ENCODE results near the gene FAM107B. TPM values are rescaled to one million over a fixed set of nuclear protein-coding genes. Genes with fewer than 3 reads are reported as not detected.
A peak's percentile ranks its signal among the peaks of the same experiment; 100 is the strongest.

Gene FAM107B
- total and polyA plus RNA-seq, 4 donors, result 38.4 to 85.4 (median 68.9) TPM

DNA sequence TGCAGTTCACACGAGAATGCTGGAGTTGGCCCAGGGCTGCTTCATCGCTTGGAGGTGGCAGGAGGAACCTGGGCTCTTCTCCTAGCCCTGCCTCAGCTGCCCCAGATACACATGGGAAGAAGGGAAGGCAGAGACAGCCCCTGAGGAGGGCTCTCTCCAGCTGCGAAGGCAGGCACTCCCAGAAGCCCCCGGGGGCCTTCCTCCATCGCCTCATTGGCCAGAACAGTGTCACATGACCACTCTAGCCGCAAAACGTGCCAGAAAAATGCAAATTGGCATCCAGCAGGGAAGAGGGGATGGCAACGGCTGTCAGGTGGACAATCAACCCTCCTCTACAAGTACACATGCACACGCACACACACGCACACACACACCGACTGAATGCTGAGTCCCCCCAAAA, 226.2 kb downstream of the FAM107B start:
- Histone ChIP-seq H3K9ac (ENCODE audit: insufficient read depth in 1 of 2, low read length in 2 of 2) (no peak overlapping the region), H3K27ac (ENCODE audit: low read depth in 1 of 2, low read length in 1 of 2) (no peak overlapping the region), H3K27me3 (ENCODE audit: control insufficient read depth in 3 of 3, insufficient read depth in 3 of 3, low read length in 2 of 3) (no peaks in the 10 kb centered on the region), H3K4me3 (no peak overlapping the region), H3K36me3 (ENCODE audit: control insufficient read depth in 4 of 4, insufficient read depth in 4 of 4, low read length in 4 of 4) (no peaks in the 10 kb centered on the region), H3K9me3 (ENCODE audit: control insufficient read depth in 4 of 4, insufficient read depth in 3 of 4, low read length in 3 of 4) (no peaks in the 10 kb centered on the region), H3K4me1 (ENCODE audit: control insufficient read depth in 5 of 5, insufficient read depth in 5 of 5, low read length in 5 of 5) (peaks cover 0 to 11% (median 3%) of the 10 kb centered on the region in 5 donors)
- no peak for TF ChIP-seq CTCF (IDR thresholded peaks at IDR 0.05; ENCODE audit: control extremely low read depth, extremely low read depth)
- no peak for ATAC-seq (ENCODE audit: insufficient read depth, low FRiP score)
- WGBS, 2 donors, result 89 to 91% methylated on average over 11 of the region's 11 CpGs
- no peak for DNase-seq

GRCh38 chr10:14547816-14548215, 226.9 kb downstream of the FAM107B start:
- 90 to 95% methylated on average over 9 of the region's 9 CpGs for WGBS, 2 donors
- no peaks in the 10 kb centered on the region for H3K9me3 ChIP-seq (ENCODE audit: control insufficient read depth in 4 of 4, insufficient read depth in 3 of 4, low read length in 3 of 4)
- no peaks in the 10 kb centered on the region for H3K27me3 ChIP-seq (ENCODE audit: control insufficient read depth in 3 of 3, insufficient read depth in 3 of 3, low read length in 2 of 3)
- H3K36me3 ChIP-seq (ENCODE audit: control insufficient read depth in 4 of 4, insufficient read depth in 4 of 4, low read length in 4 of 4), result no peaks in the 10 kb centered on the region
- no peak overlapping the region for H3K4me3 ChIP-seq
- ATAC-seq (ENCODE audit: insufficient read depth, low FRiP score) (no peak), DNase-seq (no peak)
- H3K9ac ChIP-seq (ENCODE audit: insufficient read depth in 1 of 2, low read length in 2 of 2), result no peak overlapping the region
- H3K4me1 ChIP-seq (ENCODE audit: control insufficient read depth in 5 of 5, insufficient read depth in 5 of 5, low read length in 5 of 5), result peaks cover 0 to 11% (median 6%) of the 10 kb centered on the region in 5 donors
- no peak overlapping the region for H3K27ac ChIP-seq (ENCODE audit: low read depth in 1 of 2, low read length in 1 of 2)
- no peak for TF ChIP-seq CTCF (IDR thresholded peaks at IDR 0.05; ENCODE audit: control extremely low read depth, extremely low read depth)

DNA sequence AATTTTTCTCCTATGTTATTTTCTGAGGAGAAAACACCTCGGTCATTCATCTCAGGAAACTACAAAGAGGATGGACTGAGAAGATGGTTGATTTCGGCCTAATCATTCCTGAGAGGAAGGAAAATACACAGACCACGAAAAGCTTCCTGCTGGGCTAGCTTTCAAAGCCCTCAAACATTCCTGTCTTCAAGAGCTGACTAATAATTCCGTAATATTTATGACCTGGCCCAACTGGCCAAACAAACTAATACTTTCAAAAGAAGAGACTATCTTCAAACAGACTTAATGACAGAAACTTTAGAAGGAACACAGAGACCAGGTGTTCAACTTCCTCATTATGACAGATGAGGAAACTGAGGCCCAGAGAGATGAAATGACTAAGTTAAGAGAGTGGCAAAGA, 228.9 kb downstream of the FAM107B start:
- H3K27ac ChIP-seq (ENCODE audit: low read depth in 1 of 2, low read length in 1 of 2), result peak overlapping the region in 1 of 2 donors; percentile 64
- no peak for DNase-seq
- no peak overlapping the region for H3K9ac ChIP-seq (ENCODE audit: insufficient read depth in 1 of 2, low read length in 2 of 2)
- H3K4me1 ChIP-seq (ENCODE audit: control insufficient read depth in 5 of 5, insufficient read depth in 5 of 5, low read length in 5 of 5), result peaks cover 0 to 17% (median 6%) of the 10 kb centered on the region in 5 donors
- no peak overlapping the region for H3K4me3 ChIP-seq
- peaks cover 0 to 4% (median 2%) of the 10 kb centered on the region in 4 donors for H3K36me3 ChIP-seq (ENCODE audit: control insufficient read depth in 4 of 4, insufficient read depth in 4 of 4, low read length in 4 of 4)
- no peaks in the 10 kb centered on the region for H3K27me3 ChIP-seq (ENCODE audit: control insufficient read depth in 3 of 3, insufficient read depth in 3 of 3, low read length in 2 of 3)
- TF ChIP-seq CTCF (IDR thresholded peaks at IDR 0.05; ENCODE audit: control extremely low read depth, extremely low read depth), result no peak
- 12 to 24% methylated on average over 4 of the region's 4 CpGs for WGBS, 2 donors
- ATAC-seq (ENCODE audit: insufficient read depth, low FRiP score), result peak; percentile 22
- no peaks in the 10 kb centered on the region for H3K9me3 ChIP-seq (ENCODE audit: control insufficient read depth in 4 of 4, insufficient read depth in 3 of 4, low read length in 3 of 4)

GRCh38 chr10:14543904-14544210, 230.8 kb downstream of the FAM107B start:
- Histone ChIP-seq H3K27ac (ENCODE audit: low read depth in 1 of 2, low read length in 1 of 2) (peak overlapping the region in 1 of 2 donors; percentile 26), H3K4me1 (ENCODE audit: control insufficient read depth in 5 of 5, insufficient read depth in 5 of 5, low read length in 5 of 5) (peaks cover 0 to 31% (median 12%) of the 10 kb centered on the region in 5 donors), H3K36me3 (ENCODE audit: control insufficient read depth in 4 of 4, insufficient read depth in 4 of 4, low read length in 4 of 4) (peaks cover 0 to 6% (median 2%) of the 10 kb centered on the region in 4 donors), H3K4me3 (no peak overlapping the region), H3K9me3 (ENCODE audit: control insufficient read depth in 4 of 4, insufficient read depth in 3 of 4, low read length in 3 of 4) (no peaks in the 10 kb centered on the region), H3K9ac (ENCODE audit: insufficient read depth in 1 of 2, low read length in 2 of 2) (no peak overlapping the region), H3K27me3 (ENCODE audit: control insufficient read depth in 3 of 3, insufficient read depth in 3 of 3, low read length in 2 of 3) (no peaks in the 10 kb centered on the region)
- no peak for ATAC-seq (ENCODE audit: insufficient read depth, low FRiP score)
- DNase-seq, result no peak
- TF ChIP-seq CTCF (IDR thresholded peaks at IDR 0.05; ENCODE audit: control extremely low read depth, extremely low read depth), result no peak
- 75 to 77% methylated on average over 3 of the region's 3 CpGs for WGBS, 2 donors

Data from lung (tissue), 12 donors.